Measurements from ENCODE around the gene KNSTRN.

KNSTRN gene

GRCh38 chr15:40340740-40341400 is 41.7 kb upstream of the KNSTRN start, which contains the start of gene CCDC9B (continued):
- no peak for TF ChIP-seq ZNF16 (tag by site-specific recombination; IDR thresholded peaks at IDR 0.05; ENCODE audit: low read depth)
- no peak for TF ChIP-seq ZNF639 (tag by site-specific recombination; IDR thresholded peaks at IDR 0.05)
- TF ChIP-seq ZNF350 (tag by site-specific recombination; IDR thresholded peaks at IDR 0.05), result no peak
- no peak for TF ChIP-seq ZNF138 (tag by site-specific recombination; IDR thresholded peaks at IDR 0.05; ENCODE audit: borderline replicate concordance)
- no peak for TF ChIP-seq ZBTB49 (tag by site-specific recombination; IDR thresholded peaks at IDR 0.05; ENCODE audit: low read depth)
- TF ChIP-seq ZNF777 (tag by site-specific recombination; IDR thresholded peaks at IDR 0.05; ENCODE audit: borderline replicate concordance), result no peak
- TF ChIP-seq ZNF544 (tag by site-specific recombination; IDR thresholded peaks at IDR 0.05), result no peak
- TF ChIP-seq HOXC10 (CRISPR knock-in tag; IDR thresholded peaks at IDR 0.05), result no peak
- peak; percentile 43; the same call in 1 of the 2 replicates for TF ChIP-seq IKZF3 (tag by site-specific recombination; IDR thresholded peaks at IDR 0.05)
- TF ChIP-seq SCRT2 (tag by site-specific recombination; IDR thresholded peaks at IDR 0.05), result no peak
- TF ChIP-seq ZNF221 (tag by site-specific recombination; IDR thresholded peaks at IDR 0.05; ENCODE audit: borderline replicate concordance), result no peak
- TF ChIP-seq ZNF548 (tag by site-specific recombination; IDR thresholded peaks at IDR 0.05), result no peak
- no peak for TF ChIP-seq HOXD13 (CRISPR knock-in tag; IDR thresholded peaks at IDR 0.05; ENCODE audit: borderline replicate concordance)
- no peak for TF ChIP-seq TRIM28 (IDR thresholded peaks at IDR 0.05; ENCODE audit: borderline replicate concordance, low read length)
- TF ChIP-seq ZNF792 (tag by site-specific recombination; IDR thresholded peaks at IDR 0.05), result no peak
- peak; percentile 64 for TF ChIP-seq ZIC2 (tag by site-specific recombination; IDR thresholded peaks at IDR 0.05)
- TF ChIP-seq MZF1 (tag by site-specific recombination; IDR thresholded peaks at IDR 0.05; ENCODE audit: borderline replicate concordance), result no peak
- TF ChIP-seq ZFP41 (tag by site-specific recombination; IDR thresholded peaks at IDR 0.05; ENCODE audit: borderline replicate concordance), result no peak
- TF ChIP-seq ZFP69B (tag by site-specific recombination; IDR thresholded peaks at IDR 0.05), result no peak
- TF ChIP-seq ZNF155 (tag by site-specific recombination; IDR thresholded peaks at IDR 0.05), result no peak
- TF ChIP-seq, protein P1, sequence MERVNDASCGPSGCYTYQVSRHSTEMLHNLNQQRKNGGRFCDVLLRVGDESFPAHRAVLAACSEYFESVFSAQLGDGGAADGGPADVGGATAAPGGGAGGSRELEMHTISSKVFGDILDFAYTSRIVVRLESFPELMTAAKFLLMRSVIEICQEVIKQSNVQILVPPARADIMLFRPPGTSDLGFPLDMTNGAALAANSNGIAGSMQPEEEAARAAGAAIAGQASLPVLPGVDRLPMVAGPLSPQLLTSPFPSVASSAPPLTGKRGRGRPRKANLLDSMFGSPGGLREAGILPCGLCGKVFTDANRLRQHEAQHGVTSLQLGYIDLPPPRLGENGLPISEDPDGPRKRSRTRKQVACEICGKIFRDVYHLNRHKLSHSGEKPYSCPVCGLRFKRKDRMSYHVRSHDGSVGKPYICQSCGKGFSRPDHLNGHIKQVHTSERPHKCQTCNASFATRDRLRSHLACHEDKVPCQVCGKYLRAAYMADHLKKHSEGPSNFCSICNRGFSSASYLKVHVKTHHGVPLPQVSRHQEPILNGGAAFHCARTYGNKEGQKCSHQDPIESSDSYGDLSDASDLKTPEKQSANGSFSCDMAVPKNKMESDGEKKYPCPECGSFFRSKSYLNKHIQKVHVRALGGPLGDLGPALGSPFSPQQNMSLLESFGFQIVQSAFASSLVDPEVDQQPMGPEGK (tag by site-specific recombination; IDR thresholded peaks at IDR 0.05), result peak; percentile 49; the same call in 1 of the 2 replicates
- TF ChIP-seq ZNF133 (tag by site-specific recombination; IDR thresholded peaks at IDR 0.05), result no peak
- TF ChIP-seq ZNF704 (tag by site-specific recombination; IDR thresholded peaks at IDR 0.05), result no peak
- TF ChIP-seq ZNF140 (tag by site-specific recombination; IDR thresholded peaks at IDR 0.05), result no peak
- TF ChIP-seq ZNF488 (tag by site-specific recombination; IDR thresholded peaks at IDR 0.05), result no peak
- no peak for TF ChIP-seq ZNF677 (tag by site-specific recombination; IDR thresholded peaks at IDR 0.05)
- no peak for TF ChIP-seq ZNF354C (tag by site-specific recombination; IDR thresholded peaks at IDR 0.05; ENCODE audit: borderline replicate concordance, low read depth)
- TF ChIP-seq ZNF2 (tag by site-specific recombination; IDR thresholded peaks at IDR 0.05), result no peak
- TF ChIP-seq TCF7L2 (IDR thresholded peaks at IDR 0.05; ENCODE audit: borderline replicate concordance, low read depth, low read length), result no peak
- no peak for TF ChIP-seq ZNF843 (tag by site-specific recombination; IDR thresholded peaks at IDR 0.05)
- no peak for TF ChIP-seq RBAK (tag by site-specific recombination; IDR thresholded peaks at IDR 0.05)
- no peak for TF ChIP-seq ZNF549 (tag by site-specific recombination; IDR thresholded peaks at IDR 0.05)
- no peak for TF ChIP-seq ZFP3 (tag by site-specific recombination; IDR thresholded peaks at IDR 0.05; ENCODE audit: low read depth)
- no peak for TF ChIP-seq ZNF626 (tag by site-specific recombination; IDR thresholded peaks at IDR 0.05)
- TF ChIP-seq ZNF555 (tag by site-specific recombination; conservative IDR thresholded peaks at IDR 0.05), result no peak
